ENCODE data around the gene BDKRB1. TPM values are rescaled to one million over a fixed set of nuclear protein-coding genes. Genes with fewer than 3 reads are reported as not detected.

The BDKRB1 gene
- total RNA-seq, 1 experiment from 2014 or later = not detected

GRCh38 chr14:96274543-96274942 is 18.5 kb downstream of the BDKRB1 start:
- Histone ChIP-seq H4K20me1 (ENCODE audit: control insufficient read depth, insufficient read depth, insufficient read length) (no peaks in the 10 kb centered on the region), H3K27me3 (ENCODE audit: insufficient read depth, low read length) (no peaks in the 10 kb centered on the region), H2BK20ac (ENCODE audit: low read depth, low read length, poor library complexity, severe bottlenecking) (no peak overlapping the region), H3T11ph (ENCODE audit: low read length) (no peak overlapping the region), H2BK120ac (ENCODE audit: low read depth, low read length, poor library complexity, severe bottlenecking) (no peak overlapping the region), H3K4ac (ENCODE audit: low read depth, low read length) (no peak overlapping the region), H3K9ac (ENCODE audit: extremely low read depth, insufficient read length, low read length) (no peak overlapping the region), H2AFZ (ENCODE audit: low read length) (no peak overlapping the region), H3K56ac (ENCODE audit: insufficient read length, low read depth, low read length) (no peak overlapping the region), H4K91ac (ENCODE audit: insufficient read length, low read depth, low read length) (no peak overlapping the region), H3K23ac (ENCODE audit: insufficient read length, low read depth, low read length) (no peak overlapping the region), H3K9me3 (ENCODE audit: control insufficient read depth, low read depth, low read length) (no peaks in the 10 kb centered on the region), H2AK5ac (ENCODE audit: insufficient read length, low read length) (no peak overlapping the region), H3K27ac (ENCODE audit: insufficient read length, low read depth, low read length) (no peak overlapping the region), H2BK5ac (ENCODE audit: insufficient read length, low read length) (no peak overlapping the region), H3K23me2 (ENCODE audit: insufficient read length, low read depth, low read length, poor library complexity, severe bottlenecking) (no peaks in the 10 kb centered on the region), H3K18ac (ENCODE audit: insufficient read length, low read depth, low read length) (no peak overlapping the region), H3K79me1 (ENCODE audit: insufficient read depth, low read depth, low read length, poor library complexity, severe bottlenecking) (no peaks in the 10 kb centered on the region), H4K5ac (ENCODE audit: insufficient read length, low read depth, low read length) (no peak overlapping the region), H3K4me1 (ENCODE audit: insufficient read depth, low read length) (no peaks in the 10 kb centered on the region), H4K8ac (replicated peaks; ENCODE audit: insufficient read length, low read depth, low read length) (no peak overlapping the region), H3K4me2 (ENCODE audit: insufficient read depth, insufficient read length, low read length) (no peak overlapping the region), H2BK12ac (ENCODE audit: insufficient read length, low read depth, low read length) (no peak overlapping the region), H3K14ac (ENCODE audit: insufficient read depth, low read length) (no peak overlapping the region), H3K79me2 (ENCODE audit: insufficient read depth, low read length) (no peaks in the 10 kb centered on the region), H2BK15ac (ENCODE audit: low read depth, low read length) (no peak overlapping the region)
- no peak overlapping the region for H3K4me3 Mint-ChIP-seq
- peaks cover 28 to 32% of the 10 kb centered on the region in 2 experiments for H3K9me3 Mint-ChIP-seq
- no peak overlapping the region; a peak in 1 of 7 replicates for H3K27ac Mint-ChIP-seq
- WGBS (ENCODE audit: extremely low coverage, insufficient read length, low lambda C conversion rate) = no CpG with 5 or more reads among the region's 6 CpGs
- peaks cover 10 to 14% of the 10 kb centered on the region in 2 experiments for H3K4me1 Mint-ChIP-seq
- peaks cover 3% of the 10 kb centered on the region for H3K27me3 Mint-ChIP-seq (ENCODE audit: low read depth)
- H3K36me3 Mint-ChIP-seq (ENCODE audit: insufficient read depth in 1 of 3, low read depth in 3 of 3) = peaks cover 9 to 21% (median 9%) of the 10 kb centered on the region in 3 experiments; a peak in 5 of 7 replicates
- no peak for DNase-seq
- TF ChIP-seq CTCF (conservative IDR thresholded peaks at IDR 0.05) = no peak

All from H9 (cell line).